GM21528 (cell line): ENCODE data around the gene PRKN.

Source experiments
- ATAC-seq: cut with Tn5 transposase; IDR thresholded peaks from one replicate; pipeline ENCODE4 v1.9.1; 2021; ENCODE audit warnings: mild to moderate bottlenecking, moderate library complexity; ENCODE audit not compliant: unreplicated experiment, low FRiP score

Gene PRKN

GRCh38 chr6:162267126-162267525 lies 460.4 kb downstream of the PRKN start:
- ATAC-seq: no peak

DNA sequence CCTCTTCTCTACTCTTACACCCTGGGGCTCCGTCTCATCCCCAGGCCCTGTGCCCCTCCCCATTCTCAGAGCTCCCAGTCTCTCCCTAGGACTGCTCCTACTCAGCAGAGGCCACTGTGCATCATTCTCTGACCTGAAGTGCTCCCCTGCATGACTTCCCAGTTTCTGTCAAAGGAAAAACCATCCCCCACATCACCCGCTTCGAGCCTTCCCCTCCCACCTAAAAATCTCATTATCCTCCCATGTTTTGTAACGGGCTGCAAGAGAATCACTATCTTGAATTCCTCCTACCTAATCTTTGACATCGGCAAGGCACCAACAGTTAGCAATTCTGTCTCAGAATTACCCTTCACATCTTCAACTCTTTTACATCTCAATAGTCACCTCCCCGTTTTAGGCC lies 463.0 kb downstream of the PRKN start:
- ATAC-seq: no peak

- no peak for ATAC-seq
These were observed 464.9 kb downstream of the PRKN start for GRCh38 chr6:162262466-162263196.

DNA sequence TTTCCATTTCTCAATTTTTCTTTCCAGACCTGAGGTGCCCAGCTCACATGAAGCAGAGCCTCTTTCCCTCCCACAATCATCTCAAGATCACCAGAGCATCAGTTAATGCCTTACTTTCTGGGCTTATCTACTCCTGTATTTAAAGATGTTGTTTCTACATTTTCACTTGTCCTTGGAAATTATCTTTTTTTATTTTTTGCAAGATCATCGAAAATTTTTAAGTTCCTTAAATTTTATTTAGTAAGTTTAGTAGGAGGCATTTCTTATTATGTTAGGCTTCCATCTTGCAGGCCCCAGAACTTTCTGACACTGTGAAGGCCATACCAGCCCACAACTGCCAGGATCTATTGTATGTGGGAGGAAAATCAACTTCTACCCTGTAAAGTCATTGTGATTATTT lies 466.0 kb downstream of the PRKN start:
- no peak for ATAC-seq

GRCh38 chr6:162260027-162260426 lies 467.5 kb downstream of the PRKN start:
- ATAC-seq: no peak

DNA sequence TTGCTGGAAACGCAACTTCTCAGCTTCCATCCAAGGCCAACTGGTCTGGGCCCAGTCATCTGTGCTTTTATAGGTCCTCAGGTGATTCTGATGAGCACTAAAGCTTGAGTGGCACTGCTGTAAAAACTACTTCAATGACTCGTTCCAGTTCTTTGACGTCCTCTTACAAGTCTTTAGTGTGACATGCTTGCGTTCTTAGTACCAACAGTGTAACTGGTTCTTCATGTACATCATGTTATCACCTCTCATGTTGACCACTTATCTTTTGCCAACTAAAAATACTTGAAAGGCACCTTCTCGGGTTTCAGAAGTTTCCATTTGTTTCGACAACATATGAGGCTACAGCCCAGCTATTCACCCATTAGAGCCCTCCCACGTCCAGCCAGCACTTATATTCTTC lies 468.9 kb downstream of the PRKN start:
- no peak for ATAC-seq

GRCh38 chr6:162256361-162256760 lies 471.2 kb downstream of the PRKN start:
- ATAC-seq: no peak

GRCh38 chr6:162251257-162251656 lies 476.3 kb downstream of the PRKN start:
- no peak for ATAC-seq

GRCh38 chr6:162249907-162250642 lies 477.5 kb downstream of the PRKN start:
- no peak for ATAC-seq

- ATAC-seq: no peak
These were observed 481.6 kb downstream of the PRKN start for GRCh38 chr6:162245830-162246420.

GRCh38 chr6:162244031-162244430 lies 483.5 kb downstream of the PRKN start:
- ATAC-seq: no peak

- no peak for ATAC-seq
These were observed 484.7 kb downstream of the PRKN start for GRCh38 chr6:162242915-162243314.

DNA sequence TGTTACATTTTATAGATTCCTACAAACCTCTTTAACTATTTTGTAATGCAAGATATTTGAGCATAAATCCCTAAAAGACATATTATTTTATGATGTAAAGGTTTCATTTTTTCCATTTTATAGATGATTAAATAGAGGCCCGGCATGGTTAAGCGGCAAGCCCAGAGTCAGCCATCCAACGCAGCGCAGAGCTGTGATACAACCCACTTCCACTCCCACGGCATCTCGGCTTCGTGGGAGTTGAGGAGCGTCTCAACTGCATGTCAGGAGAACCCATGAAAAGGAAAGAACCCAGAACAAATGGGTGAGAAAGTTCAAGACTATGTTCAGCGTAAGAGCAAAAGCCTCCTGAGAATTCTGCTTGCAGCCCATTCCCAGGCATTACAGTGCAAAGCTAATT lies 488.2 kb downstream of the PRKN start:
- no peak for ATAC-seq

DNA sequence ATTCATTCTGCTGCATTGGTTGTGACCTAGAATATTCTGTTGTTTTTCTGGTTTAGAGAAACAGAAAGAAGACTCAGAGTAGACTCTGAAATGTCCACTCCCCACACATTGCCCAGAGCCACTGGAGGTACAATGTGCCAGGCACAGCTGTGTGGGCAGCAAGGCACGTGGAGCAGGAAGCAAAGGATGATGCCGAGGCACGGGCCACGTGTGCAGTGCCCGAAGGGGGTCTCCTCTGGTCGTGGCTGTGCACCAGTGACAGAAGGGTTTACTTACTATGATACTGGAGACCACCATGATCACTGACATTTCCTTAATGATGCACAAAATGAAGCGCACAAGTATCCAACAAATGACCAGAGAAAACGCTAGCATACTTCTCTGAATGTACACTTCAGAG lies 488.9 kb downstream of the PRKN start:
- no peak for ATAC-seq

GRCh38 chr6:162237331-162237730 lies 490.2 kb downstream of the PRKN start:
- ATAC-seq: no peak

GRCh38 chr6:162234631-162235030 lies 492.9 kb downstream of the PRKN start:
- no peak for ATAC-seq

DNA sequence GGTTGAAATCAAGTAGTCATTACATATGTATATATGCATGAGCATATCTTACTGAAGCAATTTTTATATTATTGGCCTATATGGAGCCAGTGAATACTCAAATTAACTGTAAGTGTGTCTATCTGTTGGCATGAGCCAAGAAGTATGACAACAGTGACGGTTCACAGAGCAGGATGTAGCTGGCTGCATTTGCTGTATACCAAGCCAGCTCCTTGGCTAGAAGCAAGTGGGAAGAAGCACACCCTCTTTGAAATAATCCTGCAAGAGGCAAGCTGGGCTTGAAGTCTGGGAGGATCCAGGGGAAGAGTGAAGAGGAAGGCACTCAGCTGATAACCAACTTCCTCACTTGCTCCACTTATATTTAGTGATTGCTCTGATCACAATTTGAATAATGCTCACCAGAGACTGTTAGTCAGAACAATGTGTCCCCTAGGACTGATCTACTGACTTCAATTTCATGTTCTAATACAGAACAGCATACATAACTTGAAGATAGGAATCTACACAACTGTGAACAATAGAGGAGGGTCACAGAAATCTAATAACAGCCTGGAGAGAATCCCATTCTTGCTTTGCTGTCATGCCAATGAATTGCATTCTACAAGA lies 497.3 kb downstream of the PRKN start:
- no peak for ATAC-seq

DNA sequence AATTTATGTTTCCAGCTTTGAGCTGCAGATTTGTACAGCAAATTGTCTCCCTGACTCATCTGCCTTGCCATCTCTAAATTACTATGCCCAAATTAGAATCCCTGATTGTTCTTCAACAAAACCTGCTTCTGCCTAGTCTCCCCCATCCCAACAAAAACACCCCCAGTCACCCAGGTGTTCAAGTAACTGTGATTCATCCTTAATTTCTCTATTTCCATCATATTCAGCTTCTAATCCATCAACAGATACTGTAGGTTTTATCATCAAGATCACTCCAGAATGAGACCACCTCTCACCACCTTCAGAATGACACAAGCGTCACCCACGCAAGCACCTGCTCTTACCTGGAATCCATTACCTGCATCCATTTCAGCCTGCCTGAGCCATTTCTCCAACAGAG lies 498.5 kb downstream of the PRKN start:
- ATAC-seq: no peak

DNA sequence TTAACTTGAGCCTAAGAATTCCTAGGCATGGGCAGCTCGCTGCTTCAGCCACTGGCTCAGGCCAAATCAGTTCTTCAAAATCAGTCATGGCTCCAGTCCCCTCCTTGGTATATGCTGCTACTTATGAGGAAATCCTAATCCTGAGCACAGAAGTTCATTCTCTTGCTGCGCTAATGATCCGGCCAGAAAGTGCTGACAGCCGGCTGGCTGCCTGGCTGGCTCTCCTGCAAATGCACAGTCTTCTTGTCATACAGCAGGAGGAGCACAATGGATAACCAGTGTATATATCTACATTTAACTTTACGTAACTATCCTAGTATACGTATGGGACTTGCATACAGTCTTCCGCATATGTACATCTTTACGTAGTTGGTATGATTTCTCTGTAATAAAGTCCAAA lies 500.8 kb downstream of the PRKN start:
- ATAC-seq: no peak

DNA sequence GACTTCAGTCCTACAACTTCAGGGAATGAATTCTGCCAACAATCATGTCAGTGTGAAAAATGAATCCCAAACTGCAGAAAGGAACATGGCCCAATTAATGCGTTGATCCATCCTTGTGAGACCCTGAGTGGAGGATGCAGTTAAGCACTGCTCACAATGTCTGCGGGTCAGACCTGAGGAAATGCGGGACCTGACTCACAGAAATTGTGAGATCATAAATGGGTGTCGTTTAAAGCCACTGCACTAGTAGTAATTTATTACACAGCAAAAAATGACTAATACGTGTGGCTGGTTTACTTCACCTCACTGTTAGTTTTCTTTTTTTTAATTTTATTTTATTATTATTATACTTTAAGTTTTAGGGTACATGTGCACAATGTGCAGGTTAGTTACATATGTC lies 505.0 kb downstream of the PRKN start:
- ATAC-seq: no peak

GRCh38 chr6:162220876-162221275 lies 506.7 kb downstream of the PRKN start:
- ATAC-seq: no peak
